Fibroblast of mammary gland (primary cell): ENCODE results near the gene BMERB1.

Experiments used
- DNase-seq: peaks from one replicate; pipeline ENCODE4 v3.0.0-alpha.2; 2010; ENCODE audit warnings: low read depth
- H3K4me3 ChIP-seq: 2 replicates; pipeline ENCODE4 v1.5.1; 2011; ENCODE audit warnings: low read depth, mild to moderate bottlenecking, low read length, moderate library complexity; ENCODE audit not compliant: control insufficient read depth
- CTCF ChIP-seq: conservative IDR thresholded peaks from 2 replicates; pipeline ENCODE4 v1.5.1; 2011; ENCODE audit warnings: low read depth, low read length, inconsistent platforms; ENCODE audit not compliant: control insufficient read depth, insufficient read depth

The BMERB1 gene

GRCh38 chr16:15597135-15597534 is 162.7 kb downstream of the BMERB1 start:
- H3K4me3 ChIP-seq: no peak overlapping the region
- DNase-seq: no peak
- no peak for TF ChIP-seq CTCF

- no peak for TF ChIP-seq CTCF
- no peak overlapping the region for H3K4me3 ChIP-seq
- no peak for DNase-seq
Observed at GRCh38 chr16:15597822-15598647, 163.6 kb downstream of the BMERB1 start.

GRCh38 chr16:15598648-15599190 is 164.3 kb downstream of the BMERB1 start:
- DNase-seq: no peak
- no peak overlapping the region for H3K4me3 ChIP-seq
- TF ChIP-seq CTCF: no peak

- TF ChIP-seq CTCF: no peak
- H3K4me3 ChIP-seq: no peak overlapping the region
- no peak for DNase-seq
Observed at GRCh38 chr16:15599303-15600070, 165.1 kb downstream of the BMERB1 start.

- no peak for DNase-seq
- H3K4me3 ChIP-seq: no peak overlapping the region
- TF ChIP-seq CTCF: no peak
Observed at GRCh38 chr16:15601212-15601879, 167.0 kb downstream of the BMERB1 start.

- no peak overlapping the region for H3K4me3 ChIP-seq
- DNase-seq: no peak
- no peak for TF ChIP-seq CTCF
Observed at GRCh38 chr16:15602285-15603044, 168.1 kb downstream of the BMERB1 start.
